Activated B cell treated with CpG ODN at 0.5 μM for 24 hours (primary cell): ENCODE data around the gene RIN1. TPM values are rescaled to one million over a fixed set of nuclear protein-coding genes. Genes with fewer than 3 reads are reported as not detected.
A peak's percentile ranks its signal among the peaks of the same experiment; 100 is the strongest.

Experiments
- ATAC-seq: fragments of 200-7000 bp; cut with Tn5 transposase; one replicate; pipeline ENCODE4 v1.10.0; 2021; ENCODE audit warnings: low read depth, mild to moderate bottlenecking, moderate library complexity
- CTCF ChIA-PET: fragments of 350-600 bp; sonication (Branson Sonifier 250); formaldehyde crosslinking; loops from one replicate; lab custom pipeline; 2021; ENCODE audit warnings: antibody characterized with exemption; lab: Charles Lee
- POLR2A ChIA-PET: fragments of 350-600 bp; sonication (Branson Sonifier 250); formaldehyde crosslinking; loops from one replicate; lab custom pipeline; 2021; ENCODE audit warnings: antibody characterized with exemption; lab: Charles Lee
- DNase-seq: peaks from one replicate; pipeline ENCODE4 v3.0.0; 2022
- H3K27ac Mint-ChIP-seq: one replicate; pipeline ENCODE4 v1.8.0; 2020; ENCODE audit warnings: mixed read lengths
- H3K27me3 Mint-ChIP-seq: one replicate; pipeline ENCODE4 v1.8.0; 2021; ENCODE audit warnings: mixed read lengths
- H3K36me3 Mint-ChIP-seq: one replicate; pipeline ENCODE4 v1.8.0; 2021; ENCODE audit warnings: low read depth, mixed read lengths
- H3K4me1 Mint-ChIP-seq: one replicate; pipeline ENCODE4 v1.8.0; 2021; ENCODE audit warnings: mixed read lengths
- H3K4me3 Mint-ChIP-seq: one replicate; pipeline ENCODE4 v1.8.0; 2020; ENCODE audit warnings: mild to moderate bottlenecking, mixed read lengths
- H3K9me3 Mint-ChIP-seq: one replicate; pipeline ENCODE4 v1.8.0; 2020; ENCODE audit warnings: mixed read lengths
- CTCF ChIP-seq: fragments of 200-600 bp; IDR thresholded peaks from one replicate; pipeline ENCODE4 v1.8.0; 2022; ENCODE audit warnings: antibody characterized with exemption, mild to moderate bottlenecking
- intact Hi-C: fragments of 100-400 bp; cut with micrococcal nuclease; formaldehyde crosslinking; loops from one replicate; pipeline ENCODE4 v1.15.1; 2024
- total RNA-seq: library from RNA; stranded (reverse); gene quantifications from 2 replicates; pipeline ENCODE4 v1.2.3, GENCODE V29; 2022

RIN1 gene
- total RNA-seq, 1 donor from 2014 or later, result 0.98 TPM

DNA sequence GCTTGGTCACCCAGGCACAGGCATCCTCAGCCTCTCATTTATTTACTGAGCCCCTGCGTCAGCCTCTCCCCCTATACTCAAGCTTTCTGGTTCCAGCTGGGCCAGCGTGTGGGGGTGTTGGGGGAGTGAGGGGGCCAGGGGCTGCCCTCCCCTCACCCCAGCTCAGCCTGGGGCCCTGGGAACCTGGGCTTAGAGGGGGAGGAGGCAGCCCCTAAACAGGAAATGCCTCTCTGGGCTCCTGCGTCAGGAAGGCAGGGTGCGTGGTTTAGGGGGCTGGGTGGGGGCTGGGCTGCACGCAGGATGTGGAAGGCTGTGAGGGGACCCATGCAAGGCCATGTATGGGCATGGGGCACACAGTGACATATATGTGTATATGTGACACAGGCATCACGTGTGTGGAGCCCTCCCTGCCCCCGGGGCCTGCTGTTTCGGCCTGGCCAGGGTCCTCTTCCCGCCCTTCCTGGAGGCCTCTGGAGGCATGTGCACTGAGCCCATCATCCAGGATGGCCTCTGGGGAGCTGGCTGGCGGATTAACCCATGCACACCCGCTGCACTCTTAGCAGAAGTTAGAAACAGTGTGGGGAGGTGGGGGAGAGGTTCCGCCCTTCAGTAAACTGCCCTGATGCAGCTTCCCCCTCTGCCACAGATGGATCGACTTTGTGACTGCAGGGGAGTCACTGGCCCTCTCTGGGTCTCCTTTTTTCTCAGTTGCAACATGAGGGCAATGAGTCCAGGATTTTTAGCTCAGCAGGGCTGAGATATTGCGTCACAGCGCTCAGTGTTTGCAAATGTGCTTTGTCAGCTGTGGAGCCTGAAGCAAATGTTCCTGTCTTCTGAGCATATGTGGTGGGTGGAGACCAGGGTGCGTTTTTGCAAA lies 18.3 kb downstream of the RIN1 start:
- TF ChIP-seq CTCF, result no peak
- Mint-ChIP-seq H3K36me3 (no peaks in the 10 kb centered on the region), H3K4me1 (peaks cover 45% of the 10 kb centered on the region), H3K27ac (peak overlapping the region; percentile 90), H3K27me3 (no peaks in the 10 kb centered on the region), H3K4me3 (peak overlapping the region; percentile 74), H3K9me3 (no peaks in the 10 kb centered on the region)
- ChIA-PET POLR2A (interaction anchor here (0.6 to 2.3 kb wide), 13 partner anchors 9 to 1780 kb away, joined by 3 to 9 read pairs (median 5); partner anchors contain the start of genes RIN1, SF3B2 and YIF1A), CTCF (no interaction called here)
- intact Hi-C loops, result no loop called here
- DNase-seq, result no peak
- ATAC-seq, result peak; percentile 62

DNA sequence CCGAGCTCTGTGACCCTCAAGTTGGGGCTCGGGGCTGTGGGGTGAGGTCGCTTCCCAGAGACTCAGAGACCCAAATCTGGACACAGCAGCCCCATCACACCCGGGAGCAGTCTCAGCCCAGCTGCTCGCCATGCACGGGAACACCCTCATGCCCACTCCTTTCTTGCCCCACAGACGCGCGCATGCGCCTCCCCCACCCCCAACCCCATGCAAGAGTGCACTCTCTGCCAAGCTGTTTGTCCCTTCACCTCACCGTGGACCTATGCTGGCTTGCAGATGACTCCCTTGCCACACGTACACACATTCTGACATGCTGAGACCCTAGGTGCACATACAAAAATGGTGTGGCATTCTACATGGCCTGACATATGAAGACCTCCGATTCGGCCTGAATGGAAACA lies 18.9 kb downstream of the RIN1 start:
- peaks cover 48% of the 10 kb centered on the region for H3K4me1 Mint-ChIP-seq
- H3K27ac Mint-ChIP-seq, result peak overlapping the region; percentile 90
- ChIA-PET CTCF (no interaction called here), POLR2A (interaction anchor here (0.6 to 2.3 kb wide), 12 partner anchors 18 to 458 kb away, joined by 3 to 9 read pairs (median 4); partner anchors contain the start of genes RIN1, SF3B2 and YIF1A)
- peak overlapping the region; percentile 74 for H3K4me3 Mint-ChIP-seq
- intact Hi-C loops, result no loop called here
- peak; percentile 47 for DNase-seq
- no peak for TF ChIP-seq CTCF
- no peaks in the 10 kb centered on the region for H3K9me3 Mint-ChIP-seq
- no peaks in the 10 kb centered on the region for H3K36me3 Mint-ChIP-seq
- ATAC-seq, result peak; percentile 3
- no peaks in the 10 kb centered on the region for H3K27me3 Mint-ChIP-seq

DNA sequence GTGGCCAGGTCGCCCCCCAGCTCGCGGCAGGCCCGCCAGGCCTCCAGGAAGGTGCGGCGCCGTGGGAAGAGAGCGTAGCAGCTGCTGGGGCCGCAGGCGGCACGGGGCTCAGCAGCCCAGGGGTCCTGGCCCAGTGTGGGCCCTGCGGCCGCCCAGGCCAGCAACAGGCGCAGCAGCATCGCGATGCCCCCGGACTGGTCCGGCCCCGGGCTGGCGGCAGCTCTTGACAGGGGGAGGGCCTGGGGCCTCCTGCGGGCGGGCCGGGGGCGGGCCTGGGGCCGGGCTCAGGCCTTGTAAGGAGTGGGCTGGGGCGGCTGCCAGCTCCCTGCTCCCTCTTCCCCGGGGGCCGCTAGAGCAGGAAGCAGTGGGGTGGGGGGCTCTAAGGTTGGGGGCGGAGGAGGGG lies 19.4 kb downstream of the RIN1 start, which contains the start of gene CD248:
Gene CD248 (minus strand): TSS at position 196 of the 403 bp plus-strand sequence. CDS start 17 bp downstream, at position 179.
- no peaks in the 10 kb centered on the region for H3K27me3 Mint-ChIP-seq
- DNase-seq (no peak), ATAC-seq (no peak)
- ChIA-PET POLR2A (interaction anchor here (0.6 to 2.3 kb wide), 14 partner anchors 19 to 484 kb away, joined by 3 to 9 read pairs (median 4); partner anchors contain the start of genes RIN1, SF3B2, YIF1A and ZDHHC24), CTCF (no interaction called here)
- no peak for TF ChIP-seq CTCF
- peaks cover 51% of the 10 kb centered on the region for H3K4me1 Mint-ChIP-seq
- intact Hi-C loops, result no loop called here
- peak within 1 kb of the TSS; percentile 90 for H3K27ac Mint-ChIP-seq
- H3K9me3 Mint-ChIP-seq, result no peaks in the 10 kb centered on the region
- H3K4me3 Mint-ChIP-seq, result peak within 1 kb of the TSS; percentile 74
- H3K36me3 Mint-ChIP-seq, result peaks cover 1% of the 10 kb centered on the region

DNA sequence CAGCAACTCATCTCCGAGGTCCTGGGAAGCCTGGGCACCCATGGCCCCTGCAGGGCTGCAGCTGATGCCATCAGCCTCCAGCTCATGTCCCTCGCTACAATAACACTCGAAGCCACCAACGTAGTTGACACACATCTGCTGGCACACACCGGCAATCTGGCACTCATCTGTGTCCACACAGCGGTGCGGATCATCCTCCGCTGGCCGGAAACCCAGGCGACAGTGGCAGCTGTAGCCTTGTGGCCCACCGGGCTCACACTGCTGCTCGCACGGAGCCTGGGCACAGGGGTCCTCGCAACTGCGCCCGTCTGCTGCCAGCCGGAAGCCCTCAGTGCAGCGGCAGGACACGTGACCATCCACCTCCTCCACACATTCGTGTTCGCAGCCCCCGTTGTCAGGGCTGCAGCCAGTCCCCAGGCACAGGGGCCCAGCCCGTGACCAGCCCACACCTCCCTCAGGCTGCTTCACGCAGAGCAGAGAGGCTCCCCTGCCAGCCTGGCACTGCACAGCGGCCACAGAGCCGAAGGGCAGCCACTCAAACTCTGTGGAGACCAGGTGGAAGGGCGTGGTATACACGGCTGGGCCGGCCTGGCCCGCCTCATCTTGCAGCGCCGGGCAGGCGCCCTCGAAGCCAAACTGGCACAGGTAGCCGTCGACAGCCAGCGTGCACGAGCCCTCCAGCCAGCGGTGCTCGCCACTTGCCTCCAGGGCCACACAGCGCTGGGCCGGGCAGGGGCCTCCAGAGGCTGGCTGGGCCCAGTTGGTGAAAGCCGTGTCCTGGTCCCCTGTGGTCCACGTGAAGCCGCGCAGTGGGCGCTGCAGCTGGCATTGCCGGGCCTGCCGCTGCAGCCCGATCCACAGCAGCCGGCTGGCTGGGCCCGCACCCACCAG lies 20.1 kb downstream of the RIN1 start:
- Mint-ChIP-seq H3K27me3 (no peaks in the 10 kb centered on the region), H3K4me3 (no peak overlapping the region), H3K36me3 (peaks cover 2% of the 10 kb centered on the region), H3K9me3 (no peaks in the 10 kb centered on the region), H3K4me1 (peaks cover 56% of the 10 kb centered on the region), H3K27ac (peak overlapping the region; percentile 30)
- no peak for TF ChIP-seq CTCF
- ChIA-PET POLR2A (interaction anchor here (0.6 to 2.3 kb wide), 14 partner anchors 23 to 484 kb away, joined by 3 to 9 read pairs (median 4); partner anchors contain the start of genes RBM4B, SF3B2, YIF1A and ZDHHC24), CTCF (no interaction called here)
- ATAC-seq (no peak), DNase-seq (no peak)
- intact Hi-C loops, result no loop called here
